Mesothelial cell of epicardium (in vitro differentiated cells): ENCODE data around the gene METTL3. TPM values are rescaled to one million over a fixed set of nuclear protein-coding genes. Genes with fewer than 3 reads are reported as not detected.
A peak's percentile ranks its signal among the peaks of the same experiment; 100 is the strongest.

ENCODE experiments used
- DNase-seq, 2 experiments: peaks; one replicate each; pipeline ENCODE4 v3.0.0; 2021; ENCODE audit warnings: low spot score in 2 of 2; ENCODE audit not compliant: unreplicated experiment in 2 of 2
- H3K27ac Mint-ChIP-seq: 2 replicates; pipeline ENCODE4 v1.8.0; 2021; ENCODE audit warnings: mixed read lengths
- H3K27me3 Mint-ChIP-seq: 2 replicates; pipeline ENCODE4 v1.8.0; 2021; ENCODE audit warnings: low read depth, mixed read lengths
- H3K36me3 Mint-ChIP-seq: 2 replicates; pipeline ENCODE4 v1.8.0; 2021; ENCODE audit warnings: mixed read lengths
- H3K4me1 Mint-ChIP-seq: 2 replicates; pipeline ENCODE4 v1.8.0; 2021; ENCODE audit warnings: mixed read lengths
- H3K4me3 Mint-ChIP-seq: 2 replicates; pipeline ENCODE4 v1.8.0; 2021; ENCODE audit warnings: mild to moderate bottlenecking, moderate library complexity, mixed read lengths
- H3K9me3 Mint-ChIP-seq: 2 replicates; pipeline ENCODE4 v1.8.0; 2021; ENCODE audit warnings: mixed read lengths
- CTCF ChIP-seq: fragments of 200-600 bp; sonication (generic); IDR thresholded peaks from one replicate; pipeline ENCODE4 v1.5.0; 2021; ENCODE audit warnings: antibody characterized with exemption; ENCODE audit not compliant: unreplicated experiment
- total RNA-seq: library from RNA; stranded (reverse); gene quantifications from 3 replicates; pipeline ENCODE4 v1.2.1, GENCODE V29; 2021

Gene METTL3
- total RNA-seq, 1 donor from 2014 or later = 74.4 TPM

DNA sequence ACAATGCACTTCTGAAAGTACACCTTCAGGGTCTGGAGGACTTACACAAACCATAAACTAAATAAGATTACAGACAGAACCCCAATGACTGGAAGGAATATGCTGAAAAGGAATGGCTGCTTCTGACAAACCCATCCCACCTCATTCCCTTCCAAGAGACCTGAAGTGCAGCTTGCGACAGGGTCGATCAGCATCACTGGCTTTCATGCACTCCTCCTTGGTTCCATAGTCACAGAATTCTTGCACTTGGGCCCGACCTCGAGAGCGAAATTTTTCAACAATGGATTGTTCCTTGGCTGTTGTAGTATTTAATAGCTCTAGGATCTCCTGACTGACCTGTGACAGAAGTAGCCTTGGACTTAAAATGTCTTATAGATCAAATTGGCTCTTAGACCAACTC, 9.6 kb downstream of the METTL3 start:
- Mint-ChIP-seq H3K27me3 (no peaks in the 10 kb centered on the region), H3K4me3 (no peak overlapping the region), H3K9me3 (no peaks in the 10 kb centered on the region), H3K27ac (no peak overlapping the region), H3K4me1 (no peaks in the 10 kb centered on the region), H3K36me3 (peaks cover 39% of the 10 kb centered on the region)
- DNase-seq = no peak
- no peak for TF ChIP-seq CTCF

- Mint-ChIP-seq H3K36me3 (peaks cover 54% of the 10 kb centered on the region), H3K27me3 (no peaks in the 10 kb centered on the region), H3K4me3 (no peak overlapping the region), H3K4me1 (no peaks in the 10 kb centered on the region), H3K9me3 (no peaks in the 10 kb centered on the region), H3K27ac (peak overlapping the region; percentile 76)
- peak; percentile 71 for TF ChIP-seq CTCF
- DNase-seq = no peak
Observed at GRCh38 chr14:21498540-21499526, 12.3 kb downstream of the METTL3 start.

DNA sequence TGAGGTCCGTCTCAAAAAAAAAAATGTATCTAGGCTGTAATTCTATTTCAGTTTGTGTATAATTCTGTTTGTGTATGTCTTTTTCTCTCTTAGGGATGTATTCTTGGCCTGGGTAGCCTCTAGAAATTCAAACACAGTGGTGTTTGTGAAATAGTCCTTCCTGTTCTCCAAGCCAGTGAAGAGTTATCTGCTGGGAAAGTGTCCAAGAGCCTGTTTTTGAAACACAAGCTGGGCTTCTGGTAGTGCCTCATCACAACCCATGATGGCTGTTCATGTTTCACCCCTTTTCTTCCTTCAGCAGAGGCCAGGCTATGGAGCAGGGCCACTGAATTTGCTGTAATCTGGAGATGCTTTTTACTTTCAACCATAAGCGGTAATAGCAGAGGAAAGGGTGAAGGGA, 14.7 kb downstream of the METTL3 start:
- H3K27me3 Mint-ChIP-seq = no peaks in the 10 kb centered on the region
- H3K4me1 Mint-ChIP-seq = no peaks in the 10 kb centered on the region
- H3K36me3 Mint-ChIP-seq = peaks cover 55% of the 10 kb centered on the region
- no peak overlapping the region for H3K4me3 Mint-ChIP-seq
- H3K27ac Mint-ChIP-seq = peak overlapping the region; percentile 11
- no peak for DNase-seq
- no peak for TF ChIP-seq CTCF
- H3K9me3 Mint-ChIP-seq = no peaks in the 10 kb centered on the region

- DNase-seq = no peak
- Mint-ChIP-seq H3K9me3 (no peaks in the 10 kb centered on the region), H3K27ac (no peak overlapping the region), H3K4me3 (no peak overlapping the region), H3K27me3 (no peaks in the 10 kb centered on the region), H3K4me1 (no peaks in the 10 kb centered on the region), H3K36me3 (peaks cover 53% of the 10 kb centered on the region)
- TF ChIP-seq CTCF = no peak
Observed at GRCh38 chr14:21494902-21495762, 16.0 kb downstream of the METTL3 start.

- Mint-ChIP-seq H3K9me3 (no peaks in the 10 kb centered on the region), H3K27ac (no peak overlapping the region), H3K4me1 (no peaks in the 10 kb centered on the region), H3K27me3 (no peaks in the 10 kb centered on the region), H3K36me3 (peaks cover 18% of the 10 kb centered on the region), H3K4me3 (no peak overlapping the region)
- no peak for TF ChIP-seq CTCF
- no peak for DNase-seq
Observed at GRCh38 chr14:21486640-21487087, 24.5 kb downstream of the METTL3 start.
